Measurements from ENCODE around the gene TEDC2. TPM values are rescaled to one million over a fixed set of nuclear protein-coding genes. Genes with fewer than 3 reads are reported as not detected.

The TEDC2 gene
- total RNA-seq, 1 experiment from 2014 or later, result 48.5 TPM

- TF ChIP-seq EZH2 (IDR thresholded peaks at IDR 0.05; ENCODE audit: borderline replicate concordance, low read depth, low read length, poor library complexity, severe bottlenecking), result no peak
- no peak for TF ChIP-seq CTCF (conservative IDR thresholded peaks at IDR 0.05; ENCODE audit: low read depth, low read length)
- H3K4me1 ChIP-seq (ENCODE audit: insufficient read depth, low read length, poor library complexity, severe bottlenecking), result peaks cover 15% of the 10 kb centered on the region
- intact Hi-C loops (cut with micrococcal nuclease; ENCODE audit: unreplicated experiment), result no loop called here
- no peaks in the 10 kb centered on the region for H3K27me3 ChIP-seq (replicated peaks; ENCODE audit: insufficient read depth, low read depth, low read length, poor library complexity)
- H3K4me3 ChIP-seq (ENCODE audit: low read depth, low read length, poor library complexity, severe bottlenecking), result peak overlapping the region; percentile 99
- H3K27ac ChIP-seq (ENCODE audit: low read depth, low read length, poor library complexity, severe bottlenecking), result peak overlapping the region; percentile 100
- CTCF ChIA-PET, result no interaction called here
- BruUV-seq (replicated peaks), result no TSS peak
- H3K9me3 ChIP-seq (ENCODE audit: low read depth, low read length, poor library complexity, severe bottlenecking), result no peaks in the 10 kb centered on the region
- no peaks in the 10 kb centered on the region for H3K36me3 ChIP-seq (ENCODE audit: insufficient read depth, low read length, poor library complexity, severe bottlenecking)
- POLR2A ChIA-PET (ENCODE audit: low non-redundant PET), result interaction anchor here (0.5 to 0.6 kb wide), 2 partner anchors 38 to 106 kb away, joined by 3 read pairs; no protein-coding TSS in a partner anchor
- no peak for DNase-seq (ENCODE audit: low spot score)
Observed at GRCh38 chr16:2512735-2513404, 53.0 kb downstream of the TEDC2 start.

- H3K4me1 ChIP-seq (ENCODE audit: insufficient read depth, low read length, poor library complexity, severe bottlenecking), result peaks cover 15% of the 10 kb centered on the region
- intact Hi-C loops (cut with micrococcal nuclease; ENCODE audit: unreplicated experiment), result no loop called here
- BruUV-seq (replicated peaks), result no TSS peak
- TF ChIP-seq CTCF (conservative IDR thresholded peaks at IDR 0.05; ENCODE audit: low read depth, low read length) (no peak), EZH2 (IDR thresholded peaks at IDR 0.05; ENCODE audit: borderline replicate concordance, low read depth, low read length, poor library complexity, severe bottlenecking) (no peak)
- no peaks in the 10 kb centered on the region for H3K27me3 ChIP-seq (replicated peaks; ENCODE audit: insufficient read depth, low read depth, low read length, poor library complexity)
- no peaks in the 10 kb centered on the region for H3K36me3 ChIP-seq (ENCODE audit: insufficient read depth, low read length, poor library complexity, severe bottlenecking)
- DNase-seq (ENCODE audit: low spot score), result peak; percentile 91
- ChIA-PET POLR2A (ENCODE audit: low non-redundant PET) (interaction anchor here (0.5 kb wide), 1 partner anchor 39 kb away, joined by 3 read pairs; no protein-coding TSS in a partner anchor), CTCF (interaction anchor here (0.5 kb wide), 1 partner anchor 45 kb away, joined by 7 read pairs; no protein-coding TSS in a partner anchor)
- no peaks in the 10 kb centered on the region for H3K9me3 ChIP-seq (ENCODE audit: low read depth, low read length, poor library complexity, severe bottlenecking)
- peak within 1 kb of the TSS; percentile 99 for H3K4me3 ChIP-seq (ENCODE audit: low read depth, low read length, poor library complexity, severe bottlenecking)
- peak within 1 kb of the TSS; percentile 100 for H3K27ac ChIP-seq (ENCODE audit: low read depth, low read length, poor library complexity, severe bottlenecking)
Observed at GRCh38 chr16:2513405-2514332, 53.8 kb downstream of the TEDC2 start, which contains the start of gene ATP6V0C. Gene ATP6V0C (plus strand): TSS chr16:2513952. CDS start chr16:2514104, 152 bp downstream.

Small RNA genes lying within 50 kb of the gene (microRNA-seq; reads per million reads assigned to microRNA genes)
- 2.4 reads per million for gene MIR6767
- 8.6 reads per million, percentile 27 among the genes with 10 or more reads in this experiment for gene MIR6768

Other genes starting within 250 kb of the TEDC2 start
- gene BRICD5, start 249.2 kb upstream of the TEDC2 start, total RNA-seq (2021), result 16.0 and 18.6 TPM in 2 replicates
- 26.5 TPM in 2 replicates for gene PGP, start 245.3 kb upstream of the TEDC2 start, total RNA-seq (2021)
- 36.0 and 41.6 TPM in 2 replicates for gene E4F1, start 236.5 kb upstream of the TEDC2 start, total RNA-seq (2021)
- gene DNASE1L2, start 223.7 kb upstream of the TEDC2 start, total RNA-seq (2021), result 2.7 and 3.1 TPM in 2 replicates
- gene ECI1, start 208.5 kb upstream of the TEDC2 start, total RNA-seq (2021), result 55.3 and 83.6 TPM in 2 replicates
- 345 and 365 TPM in 2 replicates for gene RNPS1, start 192.0 kb upstream of the TEDC2 start, total RNA-seq (2021)
- 9.0 and 13.7 TPM in 2 replicates for gene ABCA3, start 119.4 kb upstream of the TEDC2 start, total RNA-seq (2021)
- gene CCNF, start 30.7 kb upstream of the TEDC2 start, total RNA-seq (2021), result 71.7 and 76.1 TPM in 2 replicates
- gene NTN3, start 11.2 kb downstream of the TEDC2 start, total RNA-seq (2021), result 1.6 and 2.9 TPM in 2 replicates
- 24.2 and 27.1 TPM in 2 replicates for gene TBC1D24, start 15.0 kb downstream of the TEDC2 start, total RNA-seq (2021)
- 231 and 252 TPM in 2 replicates for gene ATP6V0C, start 53.8 kb downstream of the TEDC2 start, total RNA-seq (2021)
- 52.2 and 53.3 TPM in 2 replicates for gene AMDHD2, start 60.3 kb downstream of the TEDC2 start, total RNA-seq (2021)
- gene CEMP1, start 71.3 kb downstream of the TEDC2 start, total RNA-seq (2021), result not detected in 2 replicates
- 31.6 and 37.9 TPM in 2 replicates for gene PDPK1, start 77.9 kb downstream of the TEDC2 start, total RNA-seq (2021)
- gene KCTD5, start 222.4 kb downstream of the TEDC2 start, total RNA-seq (2021), result 33.1 and 35.6 TPM in 2 replicates